GM21381 (cell line): ENCODE measurements around the gene OPRM1.
"Not testable (repeated sequence)": the region's sequence is repeated elsewhere in the genome, so short reads cannot be mapped to it uniquely, and the experiment has no call there.

Experiments
- ATAC-seq: cut with Tn5 transposase; IDR thresholded peaks from one replicate; pipeline ENCODE4 v1.9.1; 2021; ENCODE audit warnings: mild to moderate bottlenecking, moderate library complexity; ENCODE audit not compliant: unreplicated experiment

The OPRM1 gene

DNA sequence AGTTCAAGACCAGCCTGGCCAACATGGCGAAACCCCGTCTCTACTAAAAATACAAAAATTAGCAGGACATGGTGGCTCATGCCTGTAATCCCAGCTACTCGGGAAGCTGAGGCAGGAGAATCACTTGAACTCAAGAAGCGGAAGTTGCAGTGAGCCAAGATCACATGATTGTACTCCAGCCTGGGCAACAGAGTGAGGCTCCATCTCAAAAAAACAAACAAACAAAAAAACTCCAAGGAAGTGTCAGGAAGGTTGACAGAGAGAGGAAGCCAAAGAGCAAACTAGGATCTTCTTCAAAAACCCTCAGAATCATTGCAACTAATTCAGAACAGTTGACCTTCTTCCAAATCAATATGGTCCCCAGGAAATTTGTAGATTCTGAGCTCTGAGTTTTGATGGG is 162.6 kb downstream of the OPRM1 start:
- ATAC-seq = not testable (repeated sequence)

DNA sequence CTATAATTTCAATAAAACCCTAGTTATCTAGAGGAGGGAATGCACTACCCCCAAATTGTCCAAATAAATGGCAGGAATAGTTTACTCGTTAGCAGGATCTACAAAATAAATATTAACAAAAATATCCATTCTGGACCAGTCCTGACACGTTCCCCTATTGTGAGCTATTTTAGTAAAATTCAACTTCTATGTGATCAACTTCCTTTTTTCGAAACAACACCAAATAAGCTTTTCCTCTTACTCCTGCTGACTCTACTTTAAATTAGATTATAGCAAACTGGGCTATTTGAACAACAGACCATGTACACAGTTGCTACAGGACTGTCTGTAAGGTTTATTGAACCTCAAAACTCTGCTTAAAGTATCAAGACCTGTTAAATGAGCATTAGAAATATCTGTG is 163.3 kb downstream of the OPRM1 start:
- no peak for ATAC-seq

DNA sequence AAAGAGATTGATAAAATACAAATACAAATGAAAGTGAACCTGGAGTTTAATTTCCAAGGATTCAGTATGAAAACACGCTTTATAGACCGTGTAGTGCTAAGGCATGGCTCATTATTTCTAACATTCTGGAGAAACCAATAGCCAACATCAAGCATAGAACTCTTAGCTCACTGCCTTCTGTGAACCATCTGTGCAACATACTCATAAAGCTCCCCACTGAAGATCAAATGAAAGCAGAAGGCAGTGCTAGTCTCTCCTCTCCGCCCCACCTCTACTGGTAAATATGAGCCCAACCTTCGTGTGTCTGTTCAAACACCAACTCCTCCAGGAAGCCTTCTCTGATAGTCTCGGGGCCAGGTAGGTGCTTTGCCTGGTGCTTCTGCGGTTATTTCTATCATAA is 163.9 kb downstream of the OPRM1 start:
- no peak for ATAC-seq

DNA sequence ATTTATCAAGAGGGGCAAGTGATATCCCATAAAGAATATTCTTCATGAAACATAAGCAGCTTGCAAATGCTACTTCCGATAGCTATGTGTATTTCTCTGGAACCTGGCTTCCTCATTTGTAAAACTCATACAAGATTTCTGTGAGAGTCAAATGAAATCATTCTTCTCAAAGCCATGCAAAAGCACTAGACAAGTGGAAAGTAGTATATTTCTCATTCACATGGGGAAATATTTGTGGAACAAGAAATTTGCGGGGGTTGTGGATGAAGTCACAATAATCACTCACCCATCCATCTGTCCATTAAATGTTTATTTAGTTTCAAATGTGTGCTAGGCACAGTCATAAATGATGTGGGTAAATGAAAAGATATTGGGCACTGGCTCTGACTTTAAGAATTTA is 167.1 kb downstream of the OPRM1 start:
- no peak for ATAC-seq

DNA sequence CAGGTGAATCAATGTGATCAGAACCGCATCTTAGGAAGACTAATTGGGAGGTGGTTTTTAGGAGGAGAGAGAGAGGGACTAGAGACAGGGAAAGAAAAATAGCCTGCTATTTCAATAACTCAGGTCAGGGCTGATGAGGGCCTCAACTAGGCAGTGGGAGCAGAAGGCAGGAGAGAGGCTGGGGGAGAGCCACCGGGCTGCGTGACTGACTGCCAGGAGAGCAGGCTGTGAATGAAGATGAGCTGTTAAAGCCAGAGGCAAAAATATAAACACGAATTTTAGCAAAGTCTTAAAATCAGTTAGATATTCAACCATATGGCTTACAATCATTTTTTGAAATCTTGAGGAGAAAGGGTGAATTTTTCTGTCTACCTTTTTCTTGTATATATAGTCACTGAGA is 168.0 kb downstream of the OPRM1 start:
- ATAC-seq = no peak

DNA sequence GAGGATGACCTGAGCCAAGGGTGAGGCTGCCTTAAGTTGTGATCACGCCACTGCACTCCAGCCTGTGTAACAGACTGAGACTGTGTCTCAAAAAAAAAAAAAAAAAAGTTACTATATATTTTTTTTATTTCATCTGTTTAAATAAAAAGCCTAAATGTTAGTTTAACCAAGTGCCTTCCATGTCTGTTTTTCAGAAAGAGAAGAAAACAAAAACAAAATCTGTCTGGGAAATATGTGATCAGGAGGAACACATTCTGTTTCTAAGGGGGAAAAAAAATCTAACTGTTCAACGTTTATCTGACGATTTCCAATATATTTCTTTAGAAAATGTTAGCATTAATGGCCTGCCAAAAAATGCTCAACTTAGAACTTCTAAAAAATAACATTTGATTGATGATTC is 170.5 kb downstream of the OPRM1 start:
- ATAC-seq = no peak

DNA sequence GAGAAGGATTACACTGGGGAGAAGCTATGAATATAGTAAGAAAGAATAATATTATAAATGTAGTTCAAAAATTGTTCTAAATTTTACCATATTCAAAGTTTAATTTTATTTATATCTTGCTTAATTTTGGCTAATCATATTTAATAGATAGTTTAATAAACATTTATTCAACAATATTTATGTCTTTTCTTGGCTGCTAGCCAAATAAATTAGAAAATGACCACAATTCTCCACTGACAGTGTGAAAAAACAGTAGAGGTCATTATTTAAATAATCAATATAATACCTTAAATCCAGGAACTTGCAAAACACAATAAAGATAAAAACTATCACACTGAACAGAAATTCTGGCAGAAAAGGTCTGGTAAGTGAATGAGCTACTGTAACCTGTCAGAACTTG is 171.6 kb downstream of the OPRM1 start:
- ATAC-seq = no peak

DNA sequence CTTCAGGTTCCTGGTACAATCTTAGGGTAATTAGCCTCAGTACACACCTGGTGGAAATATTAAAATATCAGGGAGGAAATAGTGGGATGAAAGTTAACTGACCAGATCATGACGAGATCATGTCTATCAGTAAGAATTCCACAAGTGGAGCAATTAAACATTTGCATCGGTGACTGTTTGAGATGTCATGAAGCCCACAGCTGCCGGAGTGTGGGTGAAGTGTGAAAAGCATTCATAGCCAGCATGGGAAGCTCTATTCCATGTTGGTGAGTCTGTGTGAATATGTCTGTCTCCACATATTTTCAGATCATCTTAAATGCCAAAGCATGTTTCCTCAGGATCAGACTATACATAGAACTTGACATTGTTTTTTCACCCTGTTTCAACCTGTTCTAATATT is 174.7 kb downstream of the OPRM1 start:
- no peak for ATAC-seq

DNA sequence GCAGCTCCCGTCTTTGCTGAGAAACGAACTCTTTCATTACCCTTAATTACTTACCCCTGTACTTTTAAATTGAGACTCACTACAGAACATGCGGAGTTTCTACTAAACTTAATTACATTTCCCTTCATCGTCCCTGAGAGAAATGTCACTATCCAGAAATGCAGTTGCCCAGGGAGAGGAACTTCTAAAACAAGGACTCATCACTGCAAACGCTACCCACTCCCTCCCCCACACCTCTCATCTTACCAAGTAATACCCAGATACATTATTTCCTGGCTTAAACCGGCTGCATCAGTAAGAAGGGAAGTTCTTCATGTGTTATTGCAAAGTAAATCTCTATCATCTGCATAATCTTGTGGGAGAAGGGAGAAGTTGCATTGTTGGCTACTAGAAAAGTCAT is 179.3 kb downstream of the OPRM1 start:
- ATAC-seq = no peak

DNA sequence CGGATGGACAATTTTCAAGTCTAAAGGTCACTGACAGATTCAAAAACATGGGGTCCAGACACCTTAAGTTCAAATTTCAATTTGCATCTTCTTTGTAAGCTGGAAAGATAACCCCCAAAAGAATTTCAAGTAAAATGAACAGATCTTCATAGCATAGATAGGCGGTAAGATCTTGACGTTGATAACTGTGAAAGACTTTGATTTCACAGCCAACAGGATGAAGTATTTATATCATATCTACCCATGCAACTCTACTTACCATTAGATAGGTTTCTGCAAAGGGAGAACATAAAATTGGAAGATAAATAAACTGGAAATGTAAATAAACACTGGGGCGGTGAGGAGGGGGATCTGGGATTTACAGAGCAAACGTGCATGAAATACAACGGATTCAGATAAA is 179.7 kb downstream of the OPRM1 start:
- no peak for ATAC-seq

DNA sequence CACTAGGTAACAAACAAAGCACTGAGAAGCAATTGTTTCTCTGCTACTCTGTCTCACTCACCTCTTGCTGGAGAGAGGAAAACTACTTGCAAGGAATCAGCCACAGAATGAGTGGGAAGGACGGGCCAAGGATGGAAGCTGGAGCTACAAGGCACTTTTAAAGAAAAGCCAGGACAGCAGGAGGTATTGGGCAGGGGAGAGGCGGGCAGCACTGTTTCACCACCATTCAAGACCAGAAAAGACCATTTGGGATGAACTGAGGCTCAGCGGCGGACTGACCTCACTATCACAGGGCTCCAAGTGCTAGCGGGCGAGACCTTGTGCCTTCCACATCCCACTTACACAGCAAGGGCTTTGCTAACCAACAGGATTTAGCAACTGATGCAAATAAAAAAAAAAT is 180.2 kb downstream of the OPRM1 start:
- no peak for ATAC-seq

DNA sequence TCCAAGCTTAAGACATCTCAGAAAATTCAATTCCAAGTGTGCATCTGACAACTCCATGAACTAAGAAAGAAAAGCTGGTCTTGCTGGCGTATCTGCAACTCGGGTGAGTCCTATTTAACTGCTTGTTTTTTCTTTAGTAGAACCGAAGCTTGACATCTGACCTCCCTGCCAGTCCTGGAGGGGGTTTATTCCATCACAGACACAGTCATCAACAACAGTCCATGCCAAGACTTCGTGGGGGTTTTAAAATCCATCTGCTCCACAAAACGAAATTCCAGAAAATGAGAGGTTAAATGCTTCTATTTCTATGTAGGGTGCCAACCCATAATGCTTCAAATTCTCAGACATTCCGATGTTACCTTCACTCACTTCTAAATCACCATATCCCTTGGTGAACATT is 183.7 kb downstream of the OPRM1 start:
- ATAC-seq = no peak

DNA sequence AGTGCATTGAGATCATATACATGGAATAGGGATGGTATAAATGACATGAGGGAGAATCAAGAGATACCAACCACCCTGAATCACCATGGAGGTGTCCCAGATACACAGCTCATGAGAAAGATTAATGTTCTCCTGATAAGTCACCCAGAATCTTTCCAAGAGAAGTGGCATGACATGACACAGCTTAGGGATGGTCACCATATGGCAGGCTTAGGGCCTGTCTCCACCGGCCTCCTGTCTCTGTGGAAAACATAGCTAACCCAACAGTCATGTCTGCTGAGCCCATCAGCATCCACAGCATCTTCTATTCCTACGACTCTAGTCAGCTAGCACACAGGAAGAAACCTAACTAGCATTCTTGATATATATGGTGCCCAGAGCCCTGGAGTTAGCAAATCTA is 184.3 kb downstream of the OPRM1 start:
- no peak for ATAC-seq

DNA sequence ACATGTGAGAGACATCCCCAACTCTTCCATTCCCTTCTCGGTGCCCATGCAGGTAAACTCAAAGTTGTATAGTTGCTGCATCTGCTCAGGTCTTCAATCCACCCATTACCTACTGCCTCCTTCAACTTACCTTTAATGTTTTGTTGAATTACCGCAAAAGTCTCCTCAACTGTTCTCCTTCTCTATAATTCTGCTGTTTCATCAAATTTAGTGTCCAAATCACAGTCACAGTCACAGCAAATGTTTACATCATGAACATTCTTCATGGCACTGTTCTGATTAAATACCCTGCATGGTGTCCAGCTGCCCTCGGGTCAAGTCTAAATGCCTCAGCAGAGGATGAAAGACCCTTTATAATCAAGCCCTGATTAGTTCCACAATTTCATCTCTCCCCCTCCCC is 187.4 kb downstream of the OPRM1 start:
- no peak for ATAC-seq

DNA sequence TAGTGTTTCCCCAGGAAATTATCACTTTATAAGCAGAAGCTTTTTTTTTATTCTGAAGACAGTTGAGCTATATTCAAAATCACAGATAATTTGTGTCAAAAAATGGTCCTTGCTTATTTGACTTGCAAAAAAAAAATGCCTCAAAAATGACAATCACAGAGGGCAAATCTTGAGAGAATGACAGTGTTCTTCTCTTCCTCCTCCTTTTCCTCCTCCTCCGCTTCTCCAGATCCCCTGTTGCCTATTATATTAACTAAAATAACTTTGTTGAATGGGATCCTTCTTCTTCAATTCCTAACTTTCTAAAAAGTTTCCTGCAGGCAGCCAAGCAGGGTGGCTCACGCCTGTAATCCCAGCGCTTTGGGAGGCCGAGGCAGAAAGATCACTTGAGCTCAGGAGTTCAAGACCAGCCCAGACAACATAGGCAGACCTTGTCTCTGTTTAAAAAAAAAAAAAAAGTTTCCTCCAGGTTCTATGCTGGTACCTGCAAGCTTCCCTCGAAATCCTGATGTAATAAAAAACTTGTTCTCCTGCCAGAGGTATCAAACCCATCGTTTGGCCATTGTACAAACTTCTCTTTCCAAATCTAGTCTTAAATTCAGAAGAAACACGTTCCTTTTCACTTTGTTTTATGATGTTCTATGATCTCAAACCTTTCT is 189.0 kb downstream of the OPRM1 start:
- ATAC-seq = no peak

DNA sequence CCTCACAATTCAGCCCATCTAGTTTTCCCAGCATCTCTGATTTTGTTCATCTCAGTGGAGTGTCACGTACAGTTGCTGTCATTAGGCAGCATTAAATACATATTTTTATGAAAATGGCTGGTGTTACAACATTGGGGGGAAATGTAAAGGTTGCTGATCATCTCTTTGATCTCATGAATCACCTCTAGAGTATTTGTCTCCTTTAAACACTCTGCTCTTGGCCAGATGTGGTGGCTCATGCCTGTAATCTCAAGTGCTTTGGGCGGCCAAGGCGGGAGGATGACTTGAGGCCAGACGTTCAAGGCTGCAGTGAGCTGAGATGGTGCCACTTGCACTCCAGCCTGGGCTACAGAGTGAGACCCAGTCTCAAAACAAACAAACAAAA is 189.5 kb downstream of the OPRM1 start:
- no peak for ATAC-seq

DNA sequence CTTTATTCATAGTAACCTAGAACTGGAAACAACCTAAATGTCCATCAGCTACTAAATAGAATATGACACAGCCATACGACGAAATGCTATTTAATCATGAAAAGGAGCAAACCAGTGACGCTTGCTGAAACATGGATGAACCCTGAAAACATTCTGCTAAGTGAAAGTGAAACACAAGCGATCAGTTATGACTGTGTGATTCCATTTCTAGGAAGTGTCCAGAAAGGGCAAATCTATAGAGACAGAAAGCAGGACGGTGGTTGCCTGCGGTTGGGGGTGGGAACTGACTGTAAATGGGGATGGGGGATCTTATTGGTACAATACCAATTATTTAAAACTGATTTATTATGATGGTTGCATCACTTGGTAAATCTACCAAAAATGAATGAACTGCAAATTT is 190.7 kb downstream of the OPRM1 start:
- peak; percentile 68 for ATAC-seq

DNA sequence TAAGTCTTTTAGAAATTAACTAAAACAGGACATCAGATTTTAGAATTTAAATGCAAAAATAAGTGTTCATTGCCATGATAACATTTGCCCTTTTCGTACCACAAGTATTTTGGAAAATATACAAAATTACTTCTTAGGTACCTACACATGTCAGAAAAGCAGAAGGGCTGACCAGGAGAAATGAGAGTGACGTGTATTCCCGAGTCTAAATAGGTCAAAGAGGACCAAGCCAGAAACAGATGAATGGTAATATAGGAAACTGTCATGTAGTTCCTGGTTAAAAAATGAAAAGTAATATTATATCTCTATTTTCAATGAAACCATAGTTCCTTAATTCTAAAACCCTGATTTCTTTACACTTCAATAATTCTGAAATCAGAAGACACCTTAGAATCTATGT is 191.4 kb downstream of the OPRM1 start:
- no peak for ATAC-seq

DNA sequence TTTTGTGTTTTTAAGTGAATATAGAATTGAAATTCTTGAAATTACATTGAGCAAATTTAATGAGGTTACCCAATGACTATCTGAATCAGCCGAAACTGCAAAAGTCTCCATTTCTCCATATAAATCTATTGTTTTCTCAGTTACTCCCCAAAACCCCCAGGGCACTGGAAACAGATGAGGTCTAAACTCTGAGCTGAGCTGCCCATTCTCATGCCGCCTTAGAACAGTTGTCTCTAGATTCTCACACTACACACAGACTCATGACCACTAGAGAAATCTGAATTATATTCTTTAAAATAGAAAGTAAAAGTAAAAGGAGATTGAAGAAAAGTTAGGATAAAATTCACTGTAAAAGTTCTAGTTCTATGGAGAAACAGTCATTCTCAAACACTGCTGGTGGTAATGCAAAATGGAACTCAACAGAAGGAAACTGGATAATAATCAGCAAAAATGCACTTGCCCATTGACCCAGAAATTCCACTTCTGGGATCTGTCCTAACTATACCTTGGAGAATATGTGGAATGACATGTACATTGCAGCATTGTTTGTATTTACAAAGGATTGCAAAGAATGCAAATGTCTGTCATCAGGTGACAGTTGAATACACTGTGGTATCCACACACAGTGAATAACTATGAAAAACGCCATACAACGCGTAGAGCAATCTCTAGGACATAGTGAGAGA is 192.0 kb downstream of the OPRM1 start:
- ATAC-seq = no peak

DNA sequence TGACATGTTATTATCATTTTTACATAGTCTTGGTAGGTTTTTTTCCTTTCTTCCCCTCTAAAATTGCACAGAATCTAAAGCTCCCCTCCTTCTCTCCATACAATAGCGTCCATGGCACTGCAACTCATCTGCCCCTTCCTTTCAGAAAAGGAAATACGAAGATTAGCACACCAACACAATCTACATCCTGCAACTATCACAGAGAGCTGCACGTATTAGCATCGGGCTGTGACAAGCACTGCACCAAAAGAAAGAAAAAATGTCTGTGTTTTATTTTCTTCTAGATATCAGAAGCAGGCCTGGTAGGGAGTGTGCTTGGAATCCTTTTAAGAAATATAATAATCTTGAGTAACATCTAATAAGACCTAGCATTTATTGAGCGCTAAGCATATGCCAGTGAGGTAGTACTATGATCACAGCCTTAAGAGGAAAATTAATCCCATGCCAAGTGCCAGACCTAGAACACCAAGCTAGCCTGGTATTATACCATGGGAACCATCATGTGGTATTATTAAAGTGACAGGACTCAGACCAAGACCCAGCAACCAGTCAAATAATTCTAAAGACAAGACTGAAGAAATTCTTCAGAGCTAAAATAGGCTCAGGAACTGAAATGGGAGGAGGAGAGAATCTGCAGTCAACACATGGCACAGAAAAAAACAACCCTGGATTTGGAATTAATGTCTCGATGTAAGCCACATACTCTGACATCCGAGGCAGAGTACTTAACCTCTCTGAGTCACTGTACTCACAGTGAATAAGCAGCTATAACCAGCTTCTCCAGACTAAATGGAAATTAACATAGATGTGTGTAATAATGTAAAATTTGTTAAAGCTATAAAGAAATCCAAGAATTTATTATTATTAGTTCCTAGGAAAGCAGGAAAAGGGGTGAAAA is 193.2 kb downstream of the OPRM1 start:
- ATAC-seq = no peak

DNA sequence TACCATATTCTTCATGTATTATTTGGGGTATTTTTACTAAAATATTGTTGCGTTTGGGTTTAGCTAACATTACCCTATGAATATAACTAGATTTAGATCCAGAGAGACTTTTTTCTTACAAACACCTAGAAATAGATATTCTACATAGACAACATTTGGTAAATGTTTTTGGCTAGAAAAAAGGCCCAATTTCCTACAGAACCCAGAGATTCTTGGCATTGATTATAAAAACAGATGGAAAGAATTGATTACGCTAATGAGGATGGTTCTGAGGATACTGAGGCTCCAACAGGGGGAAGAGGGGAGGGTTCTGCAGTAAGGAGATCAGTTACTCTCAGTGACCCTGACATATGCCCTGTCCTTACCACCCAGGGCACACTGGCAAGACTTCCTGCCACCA is 194.3 kb downstream of the OPRM1 start:
- ATAC-seq = no peak
